HG02678 (cell line): ENCODE results near the gene C11orf42.
A peak's percentile ranks its signal among the peaks of the same experiment; 100 is the strongest.

Experiments used
- ATAC-seq: cut with Tn5 transposase; IDR thresholded peaks from one replicate; pipeline ENCODE4 v1.9.1; 2021; ENCODE audit warnings: mild to moderate bottlenecking, moderate library complexity; ENCODE audit not compliant: unreplicated experiment

C11orf42 gene

GRCh38 chr11:6205366-6205765, at the start of gene C11orf42:
Gene C11orf42 (plus strand): TSS chr11:6205557. CDS start chr11:6205616, 59 bp downstream.
- no peak for ATAC-seq

GRCh38 chr11:6156628-6157359, 48.6 kb upstream of the C11orf42 start:
- ATAC-seq = no peak

- no peak for ATAC-seq
Observed at GRCh38 chr11:6170226-6170625, 35.1 kb upstream of the C11orf42 start, which contains the start of gene OR52B2. Gene OR52B2 (minus strand): TSS chr11:6170326. CDS start chr11:6170326, 0 bp downstream.

GRCh38 chr11:6175440-6175839, 29.9 kb upstream of the C11orf42 start:
- ATAC-seq = no peak

- ATAC-seq = no peak
Observed at GRCh38 chr11:6191742-6192141, 13.6 kb upstream of the C11orf42 start.

GRCh38 chr11:6194065-6194581, 11.2 kb upstream of the C11orf42 start:
- ATAC-seq = no peak

- ATAC-seq = no peak
Observed at GRCh38 chr11:6196396-6196795, 9.0 kb upstream of the C11orf42 start.

GRCh38 chr11:6197466-6198200, 7.7 kb upstream of the C11orf42 start:
- no peak for ATAC-seq

GRCh38 chr11:6199174-6199810, 6.1 kb upstream of the C11orf42 start, which contains the start of gene OR52W1:
Gene OR52W1 (plus strand): TSS chr11:6199224. CDS start chr11:6199224, 0 bp downstream.
- no peak for ATAC-seq

GRCh38 chr11:6200975-6201374, 4.4 kb upstream of the C11orf42 start:
- no peak for ATAC-seq

- no peak for ATAC-seq
Observed at GRCh38 chr11:6201481-6201880, 3.9 kb upstream of the C11orf42 start.

GRCh38 chr11:6202041-6202440, 3.3 kb upstream of the C11orf42 start:
- no peak for ATAC-seq

GRCh38 chr11:6203327-6203726, 2.0 kb upstream of the C11orf42 start:
- ATAC-seq = peak; percentile 76

GRCh38 chr11:6204706-6205105, 651 bp upstream of the C11orf42 start:
- ATAC-seq = no peak

GRCh38 chr11:6206456-6207180, 1.3 kb downstream of the C11orf42 start:
- no peak for ATAC-seq

- ATAC-seq = no peak
Observed at GRCh38 chr11:6209801-6210200, 4.4 kb downstream of the C11orf42 start.

GRCh38 chr11:6210274-6210955, 5.1 kb downstream of the C11orf42 start:
- ATAC-seq = no peak

GRCh38 chr11:6214530-6214929, 9.2 kb downstream of the C11orf42 start:
- no peak for ATAC-seq

GRCh38 chr11:6216501-6216900, 11.1 kb downstream of the C11orf42 start:
- ATAC-seq = no peak

- no peak for ATAC-seq
Observed at GRCh38 chr11:6217722-6218121, 12.4 kb downstream of the C11orf42 start.
